ENCODE measurements around the gene GRHL1. TPM values are rescaled to one million over a fixed set of nuclear protein-coding genes. Genes with fewer than 3 reads are reported as not detected.

GRHL1 gene
- total RNA-seq, 1 experiment from 2014 or later, result 2.5 TPM

DNA sequence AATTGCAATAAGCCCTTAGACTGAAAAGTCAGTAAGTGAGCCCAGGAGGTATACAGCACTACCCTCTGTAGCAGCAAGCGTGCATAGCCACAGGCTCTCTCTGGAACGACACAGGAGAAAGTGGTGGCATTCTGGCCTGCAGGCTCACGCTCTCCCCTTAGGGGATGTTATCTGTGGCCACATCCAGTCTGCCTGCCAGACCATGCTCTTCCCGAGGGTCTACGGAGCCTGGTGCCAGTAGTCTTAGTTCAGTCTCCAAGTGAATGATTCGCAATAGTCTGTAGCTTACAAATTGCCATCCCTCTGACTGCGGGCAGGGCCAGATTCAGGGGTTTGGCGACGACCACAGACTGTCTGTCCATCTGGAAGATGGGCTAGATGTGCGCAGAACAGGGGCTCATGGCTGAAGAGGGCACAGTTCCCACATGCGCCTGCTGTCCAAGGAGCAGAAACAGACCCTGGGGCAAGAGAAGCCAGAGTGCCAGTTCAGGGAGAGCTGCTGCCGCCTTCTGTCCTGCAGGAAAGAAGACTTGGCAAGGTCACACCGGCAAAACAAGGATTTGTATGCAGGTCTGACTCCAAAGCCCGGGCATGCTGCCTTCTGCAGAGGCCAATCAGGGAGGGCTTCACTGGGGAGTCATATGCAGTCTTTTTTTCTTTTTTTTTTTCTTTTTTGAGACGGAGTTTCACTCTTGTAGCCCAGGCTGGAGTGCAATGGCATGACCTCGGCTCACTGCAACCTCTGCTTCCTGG, 88.3 kb downstream of the GRHL1 start:
- Histone ChIP-seq H3K23me2 (ENCODE audit: insufficient read length, low read depth, low read length, poor library complexity, severe bottlenecking) (peaks cover 10% of the 10 kb centered on the region), H3K14ac (ENCODE audit: insufficient read depth, low read length) (no peak overlapping the region), H4K91ac (ENCODE audit: insufficient read length, low read depth, low read length) (no peak overlapping the region), H3K18ac (ENCODE audit: insufficient read length, low read depth, low read length) (no peak overlapping the region), H3K79me2 (ENCODE audit: insufficient read depth, low read length) (no peaks in the 10 kb centered on the region), H2BK120ac (ENCODE audit: low read depth, low read length, poor library complexity, severe bottlenecking) (no peak overlapping the region), H3K9me3 (ENCODE audit: control insufficient read depth, low read depth, low read length) (no peaks in the 10 kb centered on the region), H2BK5ac (ENCODE audit: insufficient read length, low read length) (no peak overlapping the region), H3T11ph (ENCODE audit: low read length) (no peak overlapping the region), H2BK15ac (ENCODE audit: low read depth, low read length) (no peak overlapping the region), H2AFZ (ENCODE audit: low read length) (no peak overlapping the region), H3K23ac (ENCODE audit: insufficient read length, low read depth, low read length) (no peak overlapping the region), H3K27me3 (ENCODE audit: insufficient read depth, low read length) (no peaks in the 10 kb centered on the region; the same call in 1 of the 2 replicates), H2BK12ac (ENCODE audit: insufficient read length, low read depth, low read length) (no peak overlapping the region), H4K5ac (ENCODE audit: insufficient read length, low read depth, low read length) (no peak overlapping the region), H3K4me2 (ENCODE audit: insufficient read depth, insufficient read length, low read length) (no peak overlapping the region), H3K9ac (ENCODE audit: extremely low read depth, insufficient read length, low read length) (no peak overlapping the region), H3K4me1 (ENCODE audit: insufficient read depth, low read length) (no peaks in the 10 kb centered on the region), H3K56ac (ENCODE audit: insufficient read length, low read depth, low read length) (no peak overlapping the region), H2BK20ac (ENCODE audit: low read depth, low read length, poor library complexity, severe bottlenecking) (no peak overlapping the region), H4K20me1 (ENCODE audit: control insufficient read depth, insufficient read depth, insufficient read length) (no peaks in the 10 kb centered on the region), H4K8ac (replicated peaks; ENCODE audit: insufficient read length, low read depth, low read length) (no peak overlapping the region), H3K79me1 (ENCODE audit: insufficient read depth, low read depth, low read length, poor library complexity, severe bottlenecking) (no peaks in the 10 kb centered on the region), H2AK5ac (ENCODE audit: insufficient read length, low read length) (no peak overlapping the region), H3K27ac (ENCODE audit: insufficient read length, low read depth, low read length) (no peak overlapping the region), H3K4ac (ENCODE audit: low read depth, low read length) (no peak overlapping the region)
- Mint-ChIP-seq H3K36me3 (ENCODE audit: insufficient read depth in 1 of 3, low read depth in 3 of 3) (peaks cover 0 to 16% (median 4%) of the 10 kb centered on the region in 3 experiments; a peak in 3 of 7 replicates), H3K9me3 (peaks cover 0 to 5% of the 10 kb centered on the region in 2 experiments; a peak in 3 of 5 replicates), H3K4me3 (no peak overlapping the region), H3K27me3 (ENCODE audit: low read depth) (peaks cover 42% of the 10 kb centered on the region), H3K27ac (no peak overlapping the region), H3K4me1 (peaks cover 14 to 26% of the 10 kb centered on the region in 2 experiments)
- WGBS (ENCODE audit: extremely low coverage, insufficient read length, low lambda C conversion rate), result no CpG with 5 or more reads among the region's 16 CpGs
- TF ChIP-seq CTCF (conservative IDR thresholded peaks at IDR 0.05), result no peak
- DNase-seq, result no peak
